Measurements from ENCODE around the gene PARN. TPM values are rescaled to one million over a fixed set of nuclear protein-coding genes. Genes with fewer than 3 reads are reported as not detected.
"Not testable (repeated sequence)": the region's sequence is repeated elsewhere in the genome, so short reads cannot be mapped to it uniquely, and the experiment has no call there.

PARN gene
- total RNA-seq, 3 donors from 2014 or later: 33.3 to 59.3 (median 44.2) TPM

DNA sequence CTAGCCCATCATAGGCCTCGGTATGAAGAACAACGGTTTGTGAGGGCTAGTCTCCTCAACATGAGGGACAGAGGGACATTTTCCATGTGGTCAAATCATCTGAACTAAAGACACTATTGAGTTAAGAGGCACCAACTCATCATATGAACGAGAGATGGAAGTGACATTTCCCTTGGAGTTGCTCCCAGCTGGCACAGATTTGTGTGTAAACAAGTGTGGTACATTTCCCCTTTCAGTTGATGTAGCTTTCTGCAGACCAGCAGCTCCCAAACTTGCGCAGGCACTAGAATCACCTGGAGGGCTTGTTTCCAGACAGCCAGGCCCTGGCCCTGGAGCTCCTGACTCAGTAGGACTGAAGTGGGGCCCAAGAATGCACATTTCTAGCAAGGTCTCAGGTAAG lies 205.5 kb downstream of the PARN start:
- Histone ChIP-seq H3K4me1 (no peaks in the 10 kb centered on the region), H3K9me3 (no peaks in the 10 kb centered on the region), H3K36me3 (no peaks in the 10 kb centered on the region), H3K4me3 (no peak overlapping the region), H3K27me3 (no peaks in the 10 kb centered on the region), H3K27ac (no peak overlapping the region)
- intact Hi-C loops (cut with DNase I; ENCODE audit: low total_unique reads): no loop called here
- DNase-seq (ENCODE audit: low spot score in 2 of 2): no peak
- TF ChIP-seq POLR2AphosphoS5 (IDR thresholded peaks at IDR 0.05) (no peak), CTCF (IDR thresholded peaks at IDR 0.05) (no peak), POLR2A (IDR thresholded peaks at IDR 0.05) (no peak)

DNA sequence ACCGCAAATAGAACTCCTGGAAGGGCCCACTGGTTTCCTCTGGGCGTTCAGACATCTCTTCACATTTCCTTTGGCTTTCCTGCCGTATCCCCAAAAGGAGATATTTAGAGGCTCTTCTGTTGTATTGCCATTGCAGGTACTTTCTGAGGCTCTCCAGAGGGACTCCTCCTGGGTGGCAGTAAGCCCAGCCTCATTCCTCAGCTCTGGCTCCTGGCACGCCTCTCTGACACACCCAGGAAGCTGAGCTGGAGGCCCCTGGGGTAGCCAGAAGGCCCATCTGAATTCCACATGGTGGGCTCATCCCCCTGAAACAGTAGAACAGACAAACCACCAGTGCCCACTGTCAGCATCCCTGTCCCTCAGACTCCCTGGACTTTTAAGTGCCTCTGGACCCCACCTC lies 206.7 kb downstream of the PARN start:
- DNase-seq (ENCODE audit: low spot score in 2 of 2): no peak
- H3K27ac ChIP-seq: no peak overlapping the region
- no peak overlapping the region for H3K4me3 ChIP-seq
- H3K27me3 ChIP-seq: no peaks in the 10 kb centered on the region
- H3K9me3 ChIP-seq: no peaks in the 10 kb centered on the region
- intact Hi-C loops (cut with DNase I; ENCODE audit: low total_unique reads): no loop called here
- H3K36me3 ChIP-seq: no peaks in the 10 kb centered on the region
- no peaks in the 10 kb centered on the region for H3K4me1 ChIP-seq
- TF ChIP-seq POLR2AphosphoS5 (IDR thresholded peaks at IDR 0.05) (no peak), POLR2A (IDR thresholded peaks at IDR 0.05) (no peak), CTCF (IDR thresholded peaks at IDR 0.05) (no peak)

- intact Hi-C loops (cut with DNase I; ENCODE audit: low total_unique reads): no loop called here
- H3K36me3 ChIP-seq: no peaks in the 10 kb centered on the region
- H3K4me1 ChIP-seq: no peaks in the 10 kb centered on the region
- TF ChIP-seq POLR2AphosphoS5 (IDR thresholded peaks at IDR 0.05): no peak
- TF ChIP-seq CTCF (IDR thresholded peaks at IDR 0.05): no peak
- TF ChIP-seq POLR2A (IDR thresholded peaks at IDR 0.05): no peak
- H3K9me3 ChIP-seq: no peaks in the 10 kb centered on the region
- no peaks in the 10 kb centered on the region for H3K27me3 ChIP-seq
- DNase-seq (ENCODE audit: low spot score in 2 of 2): no peak
- H3K4me3 ChIP-seq: no peak overlapping the region
- no peak overlapping the region for H3K27ac ChIP-seq
Observed at GRCh38 chr16:14420721-14421488, 209.2 kb downstream of the PARN start.

DNA sequence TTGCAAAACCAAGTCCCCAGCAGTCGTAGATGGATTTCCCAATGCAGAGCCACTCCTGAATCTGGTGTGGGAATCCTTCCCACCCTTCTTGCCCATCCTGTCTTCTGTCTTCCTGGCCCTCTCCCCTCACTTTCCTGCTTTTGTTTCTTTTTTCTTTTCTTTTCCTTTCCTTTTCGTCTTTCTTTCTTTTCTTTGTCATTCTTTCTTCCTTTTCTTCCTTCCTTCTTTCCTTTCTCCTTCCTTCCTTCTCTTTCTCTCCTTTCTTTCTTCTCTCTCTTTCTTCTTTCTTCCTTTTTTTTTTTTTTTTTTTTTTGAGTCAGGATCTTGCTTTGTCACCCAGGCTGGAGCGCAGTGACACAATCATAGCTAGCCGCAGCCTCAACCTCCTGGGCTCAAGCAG lies 209.8 kb downstream of the PARN start:
- H3K27me3 ChIP-seq; intact Hi-C loops (cut with DNase I; ENCODE audit: low total_unique reads); H3K4me1 ChIP-seq; H3K4me3 ChIP-seq; DNase-seq (ENCODE audit: low spot score in 2 of 2); H3K27ac ChIP-seq; H3K9me3 ChIP-seq; H3K36me3 ChIP-seq: not testable (repeated sequence)

DNA sequence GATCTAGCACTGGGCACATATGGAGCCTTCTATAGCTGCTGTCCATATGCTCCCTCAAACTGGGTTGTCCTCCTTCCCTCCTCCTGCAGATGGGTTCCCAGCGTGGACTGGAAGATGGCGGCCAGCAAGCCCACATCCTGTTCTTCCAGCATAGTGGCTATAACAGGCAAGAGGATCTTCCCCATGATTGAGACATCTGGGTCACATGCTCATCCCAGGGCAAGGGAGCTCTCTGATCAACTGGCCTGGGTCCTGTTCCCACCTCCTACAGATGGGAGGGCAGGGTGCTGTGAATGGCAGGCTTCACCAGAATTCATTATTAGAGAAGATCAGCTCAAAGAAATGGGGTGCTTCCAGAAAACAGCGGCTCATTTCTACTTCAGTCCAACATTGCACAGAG lies 210.2 kb downstream of the PARN start:
- intact Hi-C loops (cut with DNase I; ENCODE audit: low total_unique reads): no loop called here
- Histone ChIP-seq H3K27me3 (no peaks in the 10 kb centered on the region), H3K36me3 (no peaks in the 10 kb centered on the region), H3K4me3 (no peak overlapping the region), H3K27ac (no peak overlapping the region), H3K9me3 (no peaks in the 10 kb centered on the region), H3K4me1 (no peaks in the 10 kb centered on the region)
- no peak for DNase-seq (ENCODE audit: low spot score in 2 of 2)
- TF ChIP-seq POLR2AphosphoS5 (IDR thresholded peaks at IDR 0.05): no peak
- no peak for TF ChIP-seq POLR2A (IDR thresholded peaks at IDR 0.05)
- TF ChIP-seq CTCF (IDR thresholded peaks at IDR 0.05): no peak

All from breast epithelium (tissue), 4 donors.